GM19395 (cell line): ENCODE data around the gene CD24.
"Not testable (repeated sequence)": the region's sequence is repeated elsewhere in the genome, so short reads cannot be mapped to it uniquely, and the experiment has no call there.

ENCODE experiments used
- ATAC-seq: cut with Tn5 transposase; IDR thresholded peaks from one replicate; pipeline ENCODE4 v1.9.1; 2021; ENCODE audit warnings: mild to moderate bottlenecking, moderate library complexity; ENCODE audit not compliant: unreplicated experiment

Gene CD24

GRCh38 chr6:106970769-106971168, 3.8 kb downstream of the CD24 start:
- not testable (repeated sequence) for ATAC-seq

GRCh38 chr6:106967936-106968555, 6.5 kb downstream of the CD24 start:
- ATAC-seq, result no peak

GRCh38 chr6:106966671-106967640, 7.6 kb downstream of the CD24 start:
- no peak for ATAC-seq

GRCh38 chr6:106966229-106966628, 8.3 kb downstream of the CD24 start:
- ATAC-seq, result no peak

- no peak for ATAC-seq
Observed at GRCh38 chr6:106964954-106965353, 9.6 kb downstream of the CD24 start.

- no peak for ATAC-seq
Observed at GRCh38 chr6:106964099-106964498, 10.4 kb downstream of the CD24 start.

GRCh38 chr6:106963544-106963943, 11.0 kb downstream of the CD24 start:
- ATAC-seq, result no peak

GRCh38 chr6:106961801-106962200, 12.7 kb downstream of the CD24 start:
- no peak for ATAC-seq

- no peak for ATAC-seq
Observed at GRCh38 chr6:106961136-106961535, 13.4 kb downstream of the CD24 start.

GRCh38 chr6:106959985-106960384, 14.5 kb downstream of the CD24 start:
- ATAC-seq, result no peak

GRCh38 chr6:106939848-106940247, 34.7 kb downstream of the CD24 start:
- ATAC-seq, result no peak

- ATAC-seq, result no peak
Observed at GRCh38 chr6:106939208-106939607, 35.3 kb downstream of the CD24 start.

GRCh38 chr6:106927531-106928398, 46.8 kb downstream of the CD24 start:
- no peak for ATAC-seq

GRCh38 chr6:106925948-106926347, 48.6 kb downstream of the CD24 start:
- no peak for ATAC-seq

- ATAC-seq, result no peak
Observed at GRCh38 chr6:106924694-106925523, 49.6 kb downstream of the CD24 start.

GRCh38 chr6:106922626-106923025, 51.9 kb downstream of the CD24 start:
- no peak for ATAC-seq
